Stimulated activated CD8-positive, alpha-beta memory T cell treated with anti-CD3 and anti-CD28 coated beads, Interleukin-12 subunit alpha, Interleukin-12 subunit beta, amount 100 ng/mL, for 4 hours (primary cell): ENCODE measurements around the gene RAC2.
A peak's percentile ranks its signal among the peaks of the same experiment; 100 is the strongest.
"Not testable (repeated sequence)": the region's sequence is repeated elsewhere in the genome, so short reads cannot be mapped to it uniquely, and the experiment has no call there.

Experiments
- DNase-seq: peaks from one replicate; pipeline ENCODE4 v3.0.0-alpha.2; 2020; ENCODE audit warnings: low read depth

Gene RAC2

DNA sequence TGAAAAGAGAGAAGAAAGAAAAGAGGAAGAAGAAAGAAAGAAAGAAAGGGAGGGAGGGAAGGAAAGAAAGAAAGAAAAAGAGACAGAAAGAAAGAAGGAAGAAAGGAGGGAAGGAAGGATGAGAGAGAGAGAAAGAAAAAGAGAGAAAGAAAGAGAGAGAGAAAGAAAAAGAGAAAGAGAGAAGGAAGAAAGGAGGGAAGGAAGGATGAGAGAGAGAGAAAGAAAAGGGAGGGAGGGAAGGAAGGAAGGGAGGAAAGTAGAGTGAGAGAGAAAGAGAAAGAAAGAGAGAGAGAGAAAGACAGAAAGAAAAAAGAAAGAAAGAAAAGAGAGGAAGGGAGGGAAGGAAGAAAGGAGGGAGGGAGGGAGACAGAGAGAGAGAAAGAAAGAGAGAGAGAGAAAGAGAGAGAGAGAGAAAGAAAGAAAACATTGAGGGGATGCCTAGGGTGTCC, 11.5 kb upstream of the RAC2 start:
- DNase-seq = no peak

DNA sequence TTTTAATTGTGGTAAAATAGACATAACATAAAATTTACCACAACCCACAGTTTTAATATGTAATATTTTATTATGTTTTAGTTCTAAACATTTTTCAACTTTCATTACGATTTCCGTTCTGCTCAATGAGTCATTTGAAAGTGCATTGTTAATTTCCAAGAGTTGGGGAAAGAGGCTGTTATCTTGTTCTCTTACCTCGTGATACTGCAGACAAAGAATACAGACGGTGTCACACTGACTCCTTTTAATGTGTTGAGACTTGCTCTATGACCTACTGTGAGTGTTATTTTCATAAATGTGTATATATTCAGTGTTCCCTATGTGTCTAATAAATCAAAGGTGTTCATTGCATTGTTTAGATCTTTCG, 10.8 kb upstream of the RAC2 start:
- no peak for DNase-seq

DNA sequence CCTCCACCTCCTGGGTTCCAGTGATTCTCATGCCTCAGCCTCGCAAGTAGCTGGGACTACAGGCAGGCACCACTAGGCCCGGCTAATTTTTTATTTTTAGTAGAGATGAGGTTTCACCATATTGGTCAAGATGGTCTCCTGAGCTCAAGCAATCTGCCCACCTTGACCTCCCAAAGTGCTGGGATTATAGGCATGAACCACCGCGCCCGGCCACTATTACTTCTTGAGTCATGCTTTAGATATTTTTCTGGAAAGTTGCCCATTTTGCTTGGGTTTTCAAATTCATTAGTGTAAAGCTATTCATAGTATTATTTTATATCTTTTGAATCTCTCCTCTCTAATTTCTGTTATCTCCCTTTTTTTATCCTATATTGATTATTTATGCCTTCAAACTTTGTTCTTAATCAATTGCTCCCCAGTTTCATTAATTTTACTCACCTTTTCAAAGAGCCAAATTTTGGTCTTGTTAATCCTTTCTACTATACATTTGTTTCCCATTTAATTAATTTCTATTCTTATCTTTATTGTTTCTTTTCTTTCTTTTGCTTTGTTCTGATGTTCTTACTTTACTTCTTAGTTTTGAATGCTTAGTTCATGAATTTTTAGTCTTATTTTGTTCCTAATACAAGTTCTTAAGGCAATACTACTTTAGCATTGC, 10.3 kb upstream of the RAC2 start:
- DNase-seq = no peak

DNA sequence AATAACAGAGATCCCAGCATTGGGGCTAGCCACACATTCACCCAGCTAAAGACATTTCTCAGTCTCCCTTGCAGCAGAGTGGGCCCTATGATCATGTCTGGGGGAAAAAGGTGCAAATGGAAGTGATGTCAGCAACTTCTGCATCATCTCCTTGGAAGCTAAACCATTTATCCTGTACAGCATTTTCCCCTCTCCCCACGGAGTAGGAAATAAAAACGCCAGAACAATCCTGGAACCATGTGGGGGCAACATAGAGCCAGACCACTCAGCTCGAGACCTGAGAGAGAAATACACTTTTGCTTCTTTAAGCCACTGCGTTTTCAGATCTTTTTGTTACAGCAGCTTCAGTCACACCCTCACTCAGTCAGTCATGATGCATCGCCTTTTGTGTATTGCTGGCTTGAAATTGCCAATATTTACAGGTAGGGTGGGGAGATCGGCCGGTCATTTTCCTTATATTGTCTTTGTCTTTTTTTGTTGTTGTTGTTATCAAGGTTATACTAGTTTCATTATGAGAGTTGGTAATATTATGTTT, 9.1 kb upstream of the RAC2 start:
- no peak for DNase-seq

DNA sequence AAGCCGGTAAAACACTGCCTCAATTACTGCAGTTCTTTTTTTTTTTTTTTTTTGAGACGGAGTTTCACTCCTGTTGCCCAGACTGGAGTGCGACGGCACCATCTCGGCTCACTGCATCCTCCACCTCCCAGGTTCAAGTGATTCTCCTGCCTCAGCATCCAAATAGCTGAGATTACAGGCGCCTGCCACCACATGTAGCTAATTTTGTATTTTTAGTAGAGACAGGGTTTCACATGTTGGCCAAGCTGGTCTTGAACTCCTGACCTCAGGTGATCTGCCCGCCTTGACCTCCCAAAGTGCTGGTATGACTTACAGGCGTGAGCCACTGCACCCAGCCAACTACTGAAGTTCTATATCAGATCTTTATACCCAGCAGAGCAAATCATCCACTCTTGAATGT, 7.8 kb upstream of the RAC2 start:
- DNase-seq = not testable (repeated sequence)

DNA sequence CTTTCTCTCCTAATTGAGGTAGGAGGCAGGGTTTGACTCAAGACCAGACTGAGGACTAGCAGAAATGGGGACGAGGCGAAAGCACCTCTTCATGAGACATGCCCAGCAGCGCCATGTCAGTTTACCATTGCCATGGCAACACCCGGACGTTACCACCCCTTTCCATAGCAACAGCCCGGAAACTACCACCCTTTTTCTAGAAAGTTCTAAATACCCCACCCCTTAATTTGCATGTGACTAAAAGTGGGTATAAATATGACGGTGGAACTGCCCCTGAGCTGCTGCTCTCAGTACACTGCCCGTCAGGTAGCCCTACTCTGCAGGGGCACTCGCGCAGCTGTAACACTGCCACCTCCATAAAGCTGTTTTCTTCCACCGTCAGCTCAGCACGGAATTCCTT, 5.9 kb upstream of the RAC2 start:
- DNase-seq = no peak

DNA sequence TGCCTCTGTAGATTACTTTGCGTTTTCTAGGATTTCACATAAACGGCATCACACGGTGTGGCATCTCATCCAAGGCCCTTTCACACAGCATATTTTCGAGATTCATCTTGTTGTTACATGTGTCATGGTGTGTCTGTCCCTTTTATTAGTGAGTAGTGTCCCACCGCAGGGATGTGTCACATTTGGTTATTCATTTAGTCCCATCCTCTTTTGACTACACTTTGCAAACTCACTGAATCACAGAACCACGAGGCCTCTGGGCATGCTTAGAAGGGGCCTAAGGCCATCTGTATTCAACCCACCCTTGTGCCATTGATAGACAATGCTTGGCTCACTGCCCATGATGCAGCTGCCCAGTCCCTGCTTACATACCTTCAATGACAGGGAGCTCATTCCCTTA, 4.2 kb upstream of the RAC2 start:
- no peak for DNase-seq

DNA sequence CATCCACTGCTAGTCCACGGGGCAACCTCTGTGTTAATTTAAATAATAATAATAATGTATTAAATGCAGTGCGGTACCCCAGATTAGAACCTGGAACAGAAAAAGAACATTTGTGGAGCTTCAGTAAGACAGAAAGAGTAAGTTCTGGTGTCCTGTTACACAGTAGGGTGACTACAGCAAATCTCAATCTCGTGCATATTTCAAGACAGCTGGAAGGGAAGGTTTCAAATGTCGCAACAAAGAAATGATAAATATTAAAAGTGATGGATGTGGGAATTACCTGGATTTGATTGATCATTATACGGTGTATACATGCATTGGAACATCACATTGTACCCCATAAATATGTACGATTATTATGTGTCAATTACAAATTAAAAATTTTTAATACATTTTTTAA, 1.7 kb upstream of the RAC2 start:
- DNase-seq = no peak

DNA sequence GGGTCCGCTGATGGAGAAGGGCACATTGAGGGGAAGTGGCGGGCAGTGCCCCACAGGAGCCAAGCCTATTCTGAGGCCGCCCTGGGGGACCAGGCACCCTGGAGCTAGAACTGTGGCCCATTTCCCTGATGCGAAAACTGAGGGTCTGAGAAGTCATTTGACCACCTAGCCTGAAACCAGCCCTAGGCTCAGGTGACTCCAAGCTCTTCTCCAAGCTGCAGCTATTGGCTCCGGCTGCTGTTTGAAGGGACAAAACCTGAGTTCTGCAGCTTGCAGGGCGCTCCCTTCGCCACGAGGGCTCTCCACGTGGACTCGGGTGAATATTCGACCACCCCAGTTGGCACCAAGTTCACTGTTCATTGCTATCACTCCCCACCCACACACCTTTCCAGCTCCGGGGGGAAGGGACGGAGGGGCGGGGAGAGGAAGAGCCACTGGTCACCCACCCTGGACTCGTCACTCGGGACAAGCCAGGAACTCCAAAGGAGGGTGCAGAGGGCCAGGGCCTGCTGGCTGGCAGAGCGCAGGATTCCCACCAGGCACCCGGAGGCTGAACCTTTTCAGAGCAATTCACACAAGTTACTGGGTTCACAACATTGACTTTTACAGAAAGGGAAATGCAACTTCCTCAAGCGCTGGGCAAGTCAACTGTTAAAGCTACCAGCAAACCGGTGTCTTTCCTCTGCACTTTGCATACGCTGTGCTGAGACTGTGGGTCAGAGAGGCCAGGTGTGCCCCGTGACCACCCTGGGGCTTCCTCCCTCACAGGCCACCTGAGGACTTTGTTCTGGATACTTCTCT, 1.1 kb upstream of the RAC2 start:
- DNase-seq = no peak

DNA sequence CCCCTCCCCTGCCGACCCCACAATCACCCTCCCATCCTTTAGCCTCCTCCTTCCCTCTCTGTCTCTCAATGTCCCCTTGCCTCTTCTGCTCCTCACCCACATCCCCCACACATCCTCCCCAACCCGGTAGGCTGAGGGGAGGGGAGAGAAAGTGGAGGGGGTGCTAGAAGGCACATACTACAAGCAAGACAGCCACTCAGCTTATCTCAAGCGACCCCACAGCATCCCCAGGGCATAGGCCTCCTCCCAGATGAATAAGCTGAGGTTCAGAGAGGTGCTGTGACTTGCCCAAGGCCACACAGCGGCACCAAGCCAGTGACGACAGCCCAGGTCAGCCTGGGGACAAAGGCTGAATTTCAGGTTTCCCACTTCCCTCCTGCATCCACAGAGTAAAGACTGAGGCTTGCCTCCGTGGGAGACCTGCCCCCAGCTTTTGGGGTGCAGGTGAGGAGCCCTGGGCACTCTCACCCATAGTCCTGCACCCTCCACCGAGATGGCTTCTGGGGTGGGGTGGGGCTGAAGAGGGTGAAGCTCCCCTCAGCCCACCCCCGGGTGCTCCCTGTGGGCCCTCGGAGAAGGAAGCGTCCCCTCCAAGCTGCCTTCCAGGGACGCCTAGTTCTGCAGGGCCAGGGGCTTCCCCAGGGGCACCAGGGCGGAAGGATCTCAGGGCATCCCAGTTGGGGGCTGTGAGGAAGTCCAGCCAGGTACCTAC, 511 bp downstream of the RAC2 start:
- DNase-seq = no peak

DNA sequence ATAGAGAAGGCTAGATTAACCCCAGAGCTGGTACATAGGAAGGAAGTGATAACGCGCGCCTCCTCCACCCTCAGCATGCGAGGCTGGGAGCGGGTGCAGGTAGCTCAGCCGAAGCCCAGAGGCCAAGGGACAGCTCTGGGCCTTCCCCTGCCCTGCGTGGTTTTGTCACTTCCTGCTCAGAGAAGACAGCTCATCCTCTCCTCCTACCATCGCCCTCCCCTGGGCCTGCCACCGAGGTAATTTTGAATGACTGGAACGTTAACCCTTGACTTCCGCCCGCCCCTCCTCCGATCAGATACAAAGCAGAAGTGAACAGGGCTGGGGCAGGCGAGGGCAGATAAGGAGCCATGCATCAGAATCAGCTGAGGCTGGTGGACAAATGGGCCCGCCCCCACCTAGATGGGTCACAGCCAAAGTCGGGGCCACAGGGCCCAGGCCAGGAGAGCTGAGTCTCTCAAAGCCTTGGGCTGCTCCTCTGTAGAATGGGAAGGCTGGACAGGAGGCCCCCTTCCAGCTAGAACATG, 1.6 kb downstream of the RAC2 start:
- peak; percentile 83 for DNase-seq

DNA sequence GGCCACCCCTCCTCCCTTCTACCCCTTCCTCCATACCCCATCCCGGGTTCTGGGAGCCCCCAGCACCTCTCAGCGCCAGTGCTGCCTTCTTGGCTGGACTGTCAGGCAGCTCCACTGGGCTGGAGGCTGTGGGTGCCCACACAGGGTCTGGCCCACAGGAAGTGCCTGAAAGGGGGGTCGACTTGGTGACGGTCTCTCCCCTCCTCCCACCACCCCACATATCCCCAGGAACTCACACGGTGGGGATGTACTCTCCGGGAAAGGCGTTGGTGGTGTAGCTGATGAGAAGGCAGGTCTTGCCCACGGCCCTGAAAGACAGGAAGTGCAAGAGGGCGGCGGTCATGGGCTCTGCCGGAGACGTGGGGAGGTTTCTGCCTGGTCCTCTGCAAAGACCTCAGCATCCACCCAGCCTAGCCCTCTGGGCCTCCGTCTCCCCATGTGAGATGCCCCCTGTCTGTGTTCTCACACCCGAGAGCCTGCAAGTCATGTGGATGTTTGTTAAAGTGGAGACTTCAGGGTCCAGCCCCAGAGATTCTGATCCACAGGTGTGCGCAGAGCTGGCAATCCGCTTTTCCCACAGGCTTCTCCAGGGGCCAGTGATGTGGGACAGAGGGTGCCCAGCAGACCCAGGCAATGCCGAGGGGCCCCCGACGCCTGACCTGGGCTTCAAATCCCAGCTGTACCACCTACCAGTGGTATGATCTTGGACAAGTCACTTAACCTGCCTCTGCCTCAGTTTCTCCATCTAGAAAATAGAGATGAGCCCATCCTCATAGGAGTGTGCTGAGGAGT, 2.5 kb downstream of the RAC2 start:
- DNase-seq = no peak

DNA sequence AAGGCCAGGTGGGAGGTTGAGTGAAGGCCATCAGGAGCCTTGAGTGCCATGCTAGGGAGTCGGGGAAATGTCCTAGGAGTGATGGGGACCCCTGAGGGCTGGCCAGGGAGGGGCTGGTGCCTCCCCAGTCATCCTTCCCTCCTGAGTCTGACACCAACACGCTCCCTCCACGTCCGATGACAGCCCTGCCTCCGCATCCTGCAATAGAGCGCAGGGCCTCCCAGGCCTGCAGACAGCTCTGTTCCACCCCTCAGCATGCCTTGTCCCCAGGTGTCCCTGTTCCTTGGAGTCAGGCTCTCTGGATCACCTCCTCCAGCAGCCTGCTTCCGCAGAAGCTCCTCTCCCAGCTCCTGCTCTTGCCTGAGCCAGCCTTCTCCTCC, 3.1 kb downstream of the RAC2 start:
- no peak for DNase-seq

DNA sequence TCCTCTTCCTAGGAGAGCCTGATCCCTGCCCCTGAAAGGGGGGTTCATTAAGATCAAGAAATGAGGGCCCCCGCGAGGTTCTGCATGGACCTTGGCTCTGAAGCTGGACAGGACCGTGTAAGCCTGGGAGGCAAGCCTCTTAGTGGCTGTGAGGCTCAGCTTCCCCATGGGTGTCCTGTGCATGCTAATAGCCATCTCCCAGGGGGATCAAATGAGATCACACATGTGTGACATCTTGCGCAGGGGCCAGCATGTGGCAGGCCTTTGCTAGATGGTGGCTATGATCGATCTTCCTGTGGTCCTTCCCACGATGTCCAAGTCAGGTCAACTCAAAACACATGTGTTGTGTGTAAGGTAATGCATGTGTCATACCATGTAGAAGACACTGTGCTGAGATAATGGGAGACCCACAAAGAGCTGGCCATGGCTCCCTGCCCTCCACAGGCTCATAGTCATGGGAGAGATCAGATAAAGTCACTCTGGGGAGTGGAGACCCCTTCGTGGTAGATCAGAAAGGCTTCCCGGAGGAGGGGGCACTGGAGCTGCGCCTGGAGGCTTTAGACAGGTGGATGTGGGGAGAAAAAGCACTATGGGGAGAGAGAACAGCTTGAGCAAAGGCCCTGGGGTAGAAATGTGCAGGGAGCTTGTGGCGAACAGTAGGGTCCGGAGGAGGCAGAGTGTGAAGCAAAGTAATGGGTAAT, 3.7 kb downstream of the RAC2 start:
- no peak for DNase-seq

DNA sequence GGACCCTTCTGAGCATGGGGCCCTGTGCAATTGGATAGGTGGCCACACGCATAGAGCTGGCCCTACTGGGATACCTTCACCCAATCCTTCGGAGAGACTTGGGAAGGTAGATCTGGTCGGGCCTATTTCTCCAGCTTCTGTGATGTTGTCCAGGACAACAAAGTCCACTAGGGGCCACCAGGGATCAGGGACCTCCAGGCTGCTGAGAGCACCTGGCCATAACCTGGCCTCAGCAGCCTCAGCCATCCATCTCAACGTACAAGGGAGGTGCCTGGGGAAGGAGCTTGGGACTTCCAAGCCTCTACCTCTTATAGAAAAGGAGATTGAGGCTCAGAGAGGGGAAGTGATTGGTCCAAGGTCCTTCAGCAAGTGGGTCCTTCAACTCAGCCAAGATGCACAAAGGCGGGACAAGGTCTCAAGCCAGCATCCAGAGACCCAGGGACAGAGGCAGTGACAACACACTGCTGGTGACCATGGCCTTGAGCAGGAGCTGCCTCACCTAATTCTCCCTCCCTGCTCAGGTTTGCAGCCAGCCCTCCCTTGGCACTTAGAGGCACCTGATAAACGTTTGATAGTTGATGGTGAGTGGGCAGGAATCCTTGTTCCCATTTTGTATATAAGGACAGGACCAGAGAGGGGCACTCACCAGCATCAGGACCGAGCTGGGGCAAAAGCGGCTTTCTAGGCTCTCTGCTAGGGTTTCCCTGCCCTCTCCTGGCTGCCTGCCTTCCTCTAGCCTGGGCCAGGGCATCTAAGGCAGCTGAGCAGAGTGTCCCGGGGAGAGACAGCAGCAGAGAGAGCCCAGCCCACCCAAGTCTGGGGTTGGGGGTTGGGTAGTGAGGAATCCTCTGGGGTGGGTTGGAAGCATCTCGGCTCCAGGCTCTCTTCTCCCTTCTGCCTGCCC, 4.5 kb downstream of the RAC2 start:
- DNase-seq = no peak

DNA sequence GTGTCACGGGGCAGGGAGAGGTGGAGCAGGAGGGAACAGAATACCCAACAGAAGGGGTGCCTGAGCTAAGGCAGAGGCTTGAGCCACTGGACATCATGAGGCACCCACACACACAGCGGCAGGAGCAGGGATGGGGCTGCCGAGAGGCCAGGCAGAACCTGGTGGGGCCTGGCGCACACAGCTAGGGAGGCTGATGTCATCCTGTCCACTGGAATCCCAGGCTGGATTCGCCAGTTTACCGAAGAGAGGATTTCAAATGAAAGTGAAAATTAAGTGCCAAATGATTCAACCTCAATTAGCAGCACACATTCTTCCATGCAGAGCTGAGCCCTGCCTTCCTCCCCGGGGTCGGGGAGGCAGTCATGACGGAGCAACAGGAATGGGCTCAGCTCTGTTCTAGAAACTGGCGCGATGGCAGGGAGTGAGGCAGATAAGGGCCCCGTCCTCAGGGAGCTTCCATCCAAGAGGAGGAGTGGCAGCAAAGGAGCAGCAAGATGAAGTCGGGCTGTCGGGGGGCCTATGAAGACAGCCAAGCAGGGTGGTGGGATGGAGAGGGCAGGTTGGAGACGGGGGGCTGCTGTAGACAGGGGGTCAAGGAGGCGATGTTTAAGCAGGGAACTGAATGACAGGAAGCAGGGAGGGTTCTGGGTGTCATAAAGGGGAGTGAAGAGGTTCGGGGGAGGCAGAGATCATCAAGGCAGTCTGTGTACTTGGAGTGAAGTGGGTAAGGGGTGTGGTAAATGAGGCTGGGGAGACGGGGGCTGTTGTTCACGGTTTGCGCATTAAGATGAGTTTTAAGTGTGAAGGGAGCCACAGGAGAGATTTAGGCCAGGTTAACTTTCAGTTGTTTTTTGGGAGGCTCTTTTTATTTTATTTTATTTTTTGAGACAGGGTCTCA, 6.4 kb downstream of the RAC2 start:
- DNase-seq = no peak

DNA sequence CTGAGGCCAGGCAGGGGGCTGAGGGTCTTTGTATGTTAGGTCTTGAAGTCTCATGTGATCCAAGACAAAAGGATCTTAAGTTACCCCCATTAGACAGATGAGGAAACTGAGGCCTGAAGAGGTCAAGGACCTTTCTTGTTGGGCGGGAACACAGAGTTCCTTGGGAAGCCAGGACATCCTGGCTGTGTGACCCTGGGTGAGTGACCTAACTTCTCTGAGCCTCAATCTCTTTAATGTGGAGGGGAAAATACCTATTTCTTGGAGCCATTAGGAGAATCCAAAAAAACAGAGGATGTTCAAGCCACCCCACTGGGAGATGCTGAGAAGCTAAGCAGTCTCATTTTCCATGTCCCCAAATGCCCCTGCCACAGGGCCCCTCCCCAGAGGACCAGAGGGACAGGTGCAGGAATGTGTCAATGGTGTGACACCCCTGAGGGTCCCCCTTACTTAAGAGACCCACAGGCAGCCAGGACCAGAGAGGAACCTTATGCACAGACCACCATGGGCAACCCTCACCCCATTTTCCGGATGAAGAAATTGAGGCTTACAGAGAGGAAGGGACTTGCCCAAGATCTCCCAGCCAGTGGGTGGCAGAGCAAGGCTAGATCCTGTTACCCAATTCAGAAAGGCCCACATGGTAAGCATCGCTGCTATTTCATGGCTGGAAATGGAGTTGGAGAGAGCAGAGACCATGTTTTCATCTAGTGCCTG, 8.0 kb downstream of the RAC2 start:
- DNase-seq = no peak
